GM19238 (cell line): Measurements from ENCODE around the gene CRIP1.

Source experiments
- DNase-seq: peaks from one replicate; pipeline ENCODE4 v3.0.0; 2011; ENCODE audit warnings: low spot score; ENCODE audit not compliant: insufficient read length

CRIP1 gene

DNA sequence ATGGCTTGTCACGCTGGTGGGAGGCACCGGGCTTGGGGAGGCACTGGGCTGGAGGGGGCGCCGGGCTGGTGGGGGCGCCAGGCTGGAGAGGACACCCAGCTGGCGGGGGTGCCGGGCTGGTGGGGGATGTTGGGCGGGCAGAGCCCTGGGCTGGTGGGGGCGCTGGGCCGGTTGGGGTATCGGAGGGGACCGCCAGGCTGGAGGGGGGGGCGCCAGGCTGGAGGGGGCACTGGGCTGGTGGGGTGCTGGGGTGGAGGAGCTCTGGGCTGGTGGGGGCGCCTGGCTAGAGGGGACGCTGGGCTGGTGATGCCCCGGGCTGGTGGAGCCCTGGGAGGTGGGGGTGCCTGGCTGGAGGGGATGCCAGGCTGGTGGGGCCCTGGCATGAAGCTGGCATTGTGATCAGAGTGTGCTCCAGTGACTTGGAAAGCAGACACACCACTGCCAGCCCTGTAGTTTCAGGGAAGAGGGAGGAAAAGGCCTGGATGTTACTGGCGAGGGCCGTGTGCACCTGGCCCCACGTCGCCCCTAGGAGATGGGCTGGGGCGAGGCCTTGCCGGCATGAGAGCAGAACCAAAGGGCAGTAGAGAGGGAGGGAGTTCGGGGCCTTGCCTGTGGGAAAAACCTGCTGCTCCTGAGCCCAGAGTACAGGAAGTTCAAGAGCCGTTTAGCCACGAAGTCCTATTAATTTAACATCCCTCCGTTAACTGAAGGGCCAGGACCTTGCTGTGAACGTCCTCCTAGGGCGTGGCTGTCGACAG is 17.4 kb downstream of the CRIP1 start:
- DNase-seq: no peak

DNA sequence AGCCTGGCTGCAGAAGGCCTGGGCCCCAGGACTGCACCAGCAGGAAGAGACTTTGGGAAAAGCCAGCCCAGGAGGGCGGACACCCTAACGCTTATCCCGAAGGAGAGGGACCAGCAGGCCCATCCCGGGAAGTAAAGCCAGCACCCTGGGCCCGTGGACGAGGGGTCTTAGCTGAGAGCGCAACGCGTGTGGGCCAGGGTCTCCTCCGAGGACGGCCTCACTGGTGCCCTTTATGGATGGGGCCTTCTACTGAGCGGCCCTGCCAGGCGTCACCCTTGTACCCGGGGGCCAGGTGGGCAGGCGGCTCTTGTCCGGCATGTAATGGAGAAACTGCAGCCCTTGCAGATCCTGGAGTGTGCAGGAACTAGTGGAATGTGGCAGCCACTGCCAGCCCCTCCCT is 18.4 kb downstream of the CRIP1 start:
- no peak for DNase-seq

DNA sequence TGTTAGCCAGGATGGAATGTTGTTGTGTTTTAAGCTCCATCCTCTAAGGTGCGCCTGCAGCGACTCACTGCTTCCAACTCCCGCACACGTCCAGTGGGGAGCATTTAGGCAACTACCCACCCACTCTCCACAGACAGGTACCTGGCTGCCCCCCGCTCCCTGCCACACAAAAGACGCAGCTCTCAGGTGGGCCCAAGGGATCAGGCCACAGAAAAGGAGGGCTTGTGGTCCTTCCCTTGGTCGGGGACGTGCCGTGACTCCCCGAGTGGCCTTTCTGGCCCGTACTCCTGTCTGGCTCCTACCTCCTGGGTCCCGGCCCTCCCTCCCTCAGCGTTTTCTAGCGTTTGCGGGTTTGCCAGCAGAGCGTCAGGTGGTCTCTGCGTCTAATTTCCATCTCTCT is 20.6 kb downstream of the CRIP1 start:
- no peak for DNase-seq

DNA sequence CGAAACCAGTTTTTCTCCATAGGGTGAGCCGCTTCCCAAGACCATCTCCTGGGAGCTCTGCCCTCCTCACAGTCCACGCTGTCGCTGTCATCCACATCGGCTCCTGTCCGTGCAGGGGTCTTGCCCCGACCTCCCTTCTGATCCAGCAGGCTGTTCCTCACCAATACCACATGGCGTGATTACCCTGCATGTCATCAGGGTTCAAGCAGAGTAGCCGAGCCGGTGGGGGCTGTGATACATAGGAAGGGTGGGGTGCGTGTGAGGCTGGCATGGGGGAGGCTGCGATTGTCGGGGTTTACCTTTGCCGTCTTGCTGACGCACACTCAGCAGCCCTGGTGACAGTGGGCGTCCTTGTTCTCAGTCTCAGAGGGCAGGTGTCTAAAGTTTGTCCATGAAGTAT is 21.4 kb downstream of the CRIP1 start:
- DNase-seq: no peak

DNA sequence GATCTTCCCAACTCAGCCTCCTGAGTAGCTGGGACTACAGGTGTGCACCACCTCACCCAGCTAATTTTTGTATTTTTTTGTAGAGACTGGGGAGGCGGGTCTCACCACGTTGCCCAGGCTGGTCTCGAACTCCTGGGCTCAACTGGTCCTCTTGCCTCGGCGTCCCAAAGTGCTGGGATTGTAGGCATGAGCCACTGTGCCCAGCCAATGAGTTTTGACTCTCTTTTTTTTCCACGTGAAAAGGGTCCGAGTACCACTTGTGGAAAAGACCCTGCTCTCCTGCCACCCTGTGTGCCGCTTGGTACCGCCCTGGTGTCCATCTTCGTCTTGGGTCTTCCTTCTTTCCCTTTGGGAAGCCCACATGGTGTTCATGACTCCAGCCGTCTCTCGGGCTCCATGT is 21.9 kb downstream of the CRIP1 start:
- DNase-seq: no peak

DNA sequence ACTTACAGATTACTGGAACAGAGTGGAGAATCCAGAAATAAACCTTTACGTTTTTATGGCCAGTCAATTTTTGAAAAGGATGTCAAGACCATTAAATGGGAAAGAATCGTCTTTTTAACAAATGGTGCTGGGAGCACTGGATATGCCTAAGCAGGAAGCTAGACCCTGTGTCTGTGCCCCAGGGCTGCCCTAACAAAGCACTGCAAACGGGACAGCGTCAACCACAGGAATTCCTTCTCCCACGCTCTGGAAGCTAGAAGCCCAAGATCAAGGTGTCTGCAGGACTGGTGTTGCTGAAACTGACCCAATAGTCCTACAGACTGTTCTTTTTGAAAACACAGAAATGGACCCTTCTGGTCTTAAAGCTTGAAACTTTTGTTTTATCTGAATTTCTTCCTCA is 30.4 kb downstream of the CRIP1 start:
- DNase-seq: no peak

DNA sequence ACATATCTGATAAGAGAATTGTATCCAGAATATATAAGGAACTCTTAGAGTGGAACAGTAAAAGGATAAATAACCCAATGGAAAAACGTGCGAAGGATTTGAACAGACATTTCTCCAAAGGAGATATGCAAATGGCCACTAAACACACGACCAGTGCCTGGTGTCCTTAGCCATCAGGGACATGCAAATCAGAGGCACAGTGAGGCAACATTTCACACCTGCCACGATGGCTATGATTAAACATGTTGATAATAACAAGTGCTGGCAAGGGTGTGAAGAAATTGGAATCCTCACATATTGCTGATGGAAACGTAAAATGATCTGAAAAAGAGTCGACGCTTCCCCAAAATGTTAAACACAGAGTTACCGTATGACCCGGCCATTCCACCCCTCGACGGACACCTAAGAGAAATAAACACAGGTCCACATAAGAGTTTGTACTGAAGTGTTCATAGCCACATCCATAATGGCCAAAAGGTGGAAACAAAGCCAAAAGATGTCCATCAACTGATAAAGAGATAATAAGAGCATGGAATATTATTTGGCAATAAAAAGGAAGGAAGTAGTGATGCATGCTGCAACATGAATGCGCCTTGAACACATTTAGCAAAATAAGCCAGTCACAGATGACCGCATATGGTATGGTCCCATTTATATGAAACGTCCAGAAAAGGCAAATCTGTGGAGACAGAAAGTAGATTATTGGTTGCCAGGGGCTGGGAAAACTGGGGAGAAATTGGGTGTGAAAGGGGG is 33.4 kb downstream of the CRIP1 start:
- DNase-seq: no peak

DNA sequence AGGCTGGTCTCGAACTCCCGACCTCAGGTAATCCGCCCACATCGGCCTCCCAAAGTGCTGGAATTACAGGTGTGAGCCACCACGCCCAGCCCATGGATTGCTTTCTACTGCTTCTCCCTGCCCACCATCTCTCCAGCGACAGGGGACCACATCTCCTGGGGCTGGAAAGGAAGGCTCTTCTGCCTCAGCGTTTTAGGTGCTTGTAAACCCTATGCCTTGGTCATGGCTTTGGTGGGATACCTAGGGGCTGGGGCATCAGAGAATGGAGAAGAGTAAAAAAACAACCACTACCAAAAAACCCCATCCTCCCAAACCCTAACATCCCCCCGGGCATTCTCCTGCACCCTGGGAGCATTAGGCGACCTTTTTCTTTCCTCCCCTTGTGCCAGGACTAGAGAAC is 38.6 kb downstream of the CRIP1 start:
- no peak for DNase-seq

DNA sequence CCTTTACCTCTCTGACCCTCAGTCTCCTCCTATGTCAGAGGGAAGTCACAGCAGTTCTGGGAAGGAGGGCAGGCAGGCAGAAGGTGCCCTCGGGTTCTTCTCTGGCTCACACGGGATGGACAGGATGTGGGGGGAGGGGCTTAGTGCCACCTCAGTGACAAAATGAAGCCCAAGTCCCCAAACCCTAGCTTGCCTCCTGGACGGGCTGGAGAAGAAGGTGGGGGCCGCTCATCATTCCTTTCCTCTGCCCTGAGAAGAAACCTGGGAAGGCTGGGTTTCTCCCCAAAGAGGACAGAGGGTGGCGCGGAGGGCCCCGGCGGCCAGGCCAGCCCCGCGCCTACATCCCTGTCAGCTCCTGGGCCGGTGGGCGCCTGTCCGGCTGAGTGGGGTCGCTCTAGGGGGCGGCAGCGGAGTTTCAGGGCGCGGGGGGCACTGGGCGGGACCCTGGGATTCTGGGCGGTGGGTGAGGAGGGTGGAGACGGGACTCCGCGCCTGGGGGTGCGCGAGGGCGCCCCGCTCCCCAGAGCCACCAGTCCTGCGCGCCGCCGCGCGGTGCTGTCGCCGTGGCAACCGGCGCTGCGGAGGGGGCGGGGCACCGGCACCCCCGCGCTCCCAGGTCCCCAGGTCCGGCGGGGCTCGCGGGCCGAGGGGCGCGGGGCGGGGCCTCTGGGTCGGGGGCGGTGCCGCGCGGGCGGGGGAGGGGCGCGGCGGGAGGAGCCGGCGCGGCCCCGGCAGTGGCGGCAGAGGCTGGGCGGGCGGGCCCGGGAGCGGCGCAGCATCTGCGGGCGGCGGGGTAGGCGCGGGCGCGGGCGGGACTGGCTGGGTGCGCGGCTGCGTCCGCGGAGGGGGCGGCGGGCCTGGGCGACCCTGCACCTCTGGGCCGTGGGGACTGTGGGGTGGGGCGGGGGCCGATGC is 39.4 kb downstream of the CRIP1 start, which contains the start of gene TMEM121:
TMEM121 (plus strand) TSS at position 723 of the 915 bp plus-strand sequence. CDS start 2,252 bp downstream, outside the sequence.
- DNase-seq: no peak

DNA sequence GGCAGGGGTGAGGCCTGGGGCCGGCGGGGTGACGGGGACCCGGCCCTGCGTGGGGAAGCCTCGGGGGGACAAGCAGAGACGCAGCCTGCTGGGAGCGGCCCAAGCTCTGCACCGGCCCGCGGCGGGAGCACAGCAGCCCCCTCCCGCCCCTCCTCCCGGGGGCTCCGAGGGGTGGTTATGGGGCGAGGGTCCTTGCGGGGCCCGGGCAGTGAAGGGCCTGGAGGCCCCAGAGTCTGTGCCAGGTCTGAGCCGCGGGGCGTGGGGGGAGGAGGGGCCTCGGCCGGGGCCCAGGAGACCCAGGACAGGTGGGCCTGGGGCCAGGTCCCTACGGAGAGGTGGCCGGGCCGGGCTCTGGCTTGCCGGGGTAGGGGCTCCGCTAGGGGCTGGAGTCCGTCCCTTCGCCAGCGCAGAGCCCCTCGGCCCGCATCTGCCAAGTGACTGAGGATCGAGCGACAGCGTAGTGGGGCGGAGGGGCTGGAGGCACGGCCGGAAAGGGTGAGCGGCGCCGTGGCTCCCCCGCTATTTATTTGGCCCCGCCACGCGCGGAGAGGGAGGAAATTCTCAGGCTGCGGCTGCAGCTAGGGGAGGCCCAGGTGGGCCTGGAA is 40.2 kb downstream of the CRIP1 start:
- DNase-seq: no peak

DNA sequence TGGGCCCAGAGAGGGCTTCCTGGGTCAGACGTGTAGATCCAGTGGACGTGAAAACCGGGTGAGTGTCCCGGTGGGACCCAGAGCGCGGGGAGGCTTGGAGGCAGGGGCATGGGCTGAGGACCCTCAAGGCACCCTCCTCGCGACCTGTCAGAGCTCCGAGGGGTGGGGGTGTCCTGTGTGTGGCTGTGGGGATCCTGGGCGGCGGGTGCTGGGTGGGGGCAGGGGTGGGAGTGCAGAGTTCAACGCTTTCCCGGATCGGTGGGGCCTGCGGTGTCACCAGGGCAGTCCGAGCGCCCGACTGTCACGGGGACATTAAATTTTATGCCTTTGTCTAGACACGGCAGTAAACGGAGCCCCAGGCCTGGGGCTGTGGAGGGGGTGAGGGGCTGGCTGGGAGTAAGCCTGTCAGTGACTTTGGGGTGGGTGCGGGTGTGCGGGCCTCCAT is 40.7 kb downstream of the CRIP1 start:
- DNase-seq: no peak

DNA sequence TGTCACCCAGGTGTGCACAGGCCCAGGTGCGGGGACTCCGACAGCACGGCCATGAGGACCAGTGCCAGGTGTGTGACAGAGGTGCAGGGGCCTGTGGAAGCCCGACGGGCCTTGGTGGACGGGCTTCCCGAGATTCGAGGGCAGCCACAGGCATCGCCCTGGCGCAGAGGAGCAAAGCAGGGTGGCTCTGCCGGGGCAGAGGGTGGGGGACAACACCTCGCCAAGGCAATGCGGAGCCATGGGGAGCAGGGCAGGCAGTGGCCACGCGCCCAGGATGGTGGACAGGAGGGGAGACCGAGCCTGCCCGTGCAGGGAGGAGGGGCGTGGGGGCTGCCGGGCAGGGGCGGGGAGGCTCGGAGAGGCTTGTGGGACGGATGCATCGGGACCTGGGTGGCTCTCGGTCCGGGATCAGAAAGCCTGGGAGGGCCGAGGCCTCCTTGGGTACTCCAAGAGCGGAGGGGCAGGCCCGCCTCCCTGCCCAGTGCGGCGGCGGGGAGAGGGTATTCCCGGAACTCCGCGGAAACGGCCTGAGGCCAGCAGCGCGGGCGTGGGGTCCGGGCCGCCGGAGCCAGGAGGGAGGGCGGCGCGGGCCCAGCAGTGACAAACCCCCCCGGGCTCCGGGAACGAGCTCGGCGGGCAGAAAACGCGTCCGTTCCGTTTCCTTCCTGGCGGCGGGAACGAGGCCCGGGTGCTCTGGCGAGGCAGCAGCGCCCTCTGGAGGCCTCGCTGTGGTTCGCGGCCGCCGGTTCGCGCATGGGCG is 41.3 kb downstream of the CRIP1 start:
- peak; percentile 94 for DNase-seq

DNA sequence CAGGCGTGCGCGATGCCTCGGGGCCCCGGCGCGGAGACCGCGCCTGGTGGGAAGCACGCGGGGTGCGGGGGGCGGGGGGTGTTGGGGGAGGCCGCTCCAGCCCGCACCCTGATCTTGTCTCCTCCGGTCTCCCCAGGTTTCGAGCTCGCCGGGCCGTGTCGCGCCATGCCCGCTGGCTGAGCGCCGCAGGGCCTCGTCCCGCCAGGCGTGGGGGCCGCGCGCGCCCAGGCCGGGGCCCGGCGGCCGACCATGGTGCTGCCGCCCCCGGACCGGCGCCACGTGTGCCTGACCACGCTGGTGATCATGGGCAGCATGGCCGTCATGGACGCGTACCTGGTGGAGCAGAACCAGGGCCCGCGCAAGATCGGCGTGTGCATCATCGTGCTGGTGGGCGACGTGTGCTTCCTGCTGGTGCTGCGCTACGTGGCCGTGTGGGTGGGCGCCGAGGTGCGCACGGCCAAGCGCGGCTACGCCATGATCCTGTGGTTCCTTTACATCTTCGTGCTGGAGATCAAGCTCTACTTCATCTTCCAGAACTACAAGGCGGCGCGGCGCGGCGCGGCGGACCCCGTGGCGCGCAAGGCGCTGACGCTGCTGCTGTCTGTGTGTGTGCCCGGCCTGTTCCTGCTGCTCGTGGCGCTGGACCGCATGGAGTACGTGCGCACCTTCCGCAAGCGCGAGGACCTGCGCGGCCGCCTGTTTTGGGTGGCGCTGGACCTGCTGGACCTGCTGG is 42.1 kb downstream of the CRIP1 start:
- DNase-seq: no peak

DNA sequence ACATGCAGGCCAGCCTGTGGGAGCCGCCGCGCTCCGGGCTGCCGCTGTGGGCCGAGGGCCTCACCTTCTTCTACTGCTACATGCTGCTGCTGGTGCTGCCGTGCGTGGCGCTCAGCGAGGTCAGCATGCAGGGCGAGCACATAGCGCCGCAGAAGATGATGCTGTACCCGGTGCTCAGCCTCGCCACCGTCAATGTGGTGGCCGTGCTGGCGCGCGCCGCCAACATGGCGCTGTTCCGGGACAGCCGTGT is 42.6 kb downstream of the CRIP1 start:
- no peak for DNase-seq

DNA sequence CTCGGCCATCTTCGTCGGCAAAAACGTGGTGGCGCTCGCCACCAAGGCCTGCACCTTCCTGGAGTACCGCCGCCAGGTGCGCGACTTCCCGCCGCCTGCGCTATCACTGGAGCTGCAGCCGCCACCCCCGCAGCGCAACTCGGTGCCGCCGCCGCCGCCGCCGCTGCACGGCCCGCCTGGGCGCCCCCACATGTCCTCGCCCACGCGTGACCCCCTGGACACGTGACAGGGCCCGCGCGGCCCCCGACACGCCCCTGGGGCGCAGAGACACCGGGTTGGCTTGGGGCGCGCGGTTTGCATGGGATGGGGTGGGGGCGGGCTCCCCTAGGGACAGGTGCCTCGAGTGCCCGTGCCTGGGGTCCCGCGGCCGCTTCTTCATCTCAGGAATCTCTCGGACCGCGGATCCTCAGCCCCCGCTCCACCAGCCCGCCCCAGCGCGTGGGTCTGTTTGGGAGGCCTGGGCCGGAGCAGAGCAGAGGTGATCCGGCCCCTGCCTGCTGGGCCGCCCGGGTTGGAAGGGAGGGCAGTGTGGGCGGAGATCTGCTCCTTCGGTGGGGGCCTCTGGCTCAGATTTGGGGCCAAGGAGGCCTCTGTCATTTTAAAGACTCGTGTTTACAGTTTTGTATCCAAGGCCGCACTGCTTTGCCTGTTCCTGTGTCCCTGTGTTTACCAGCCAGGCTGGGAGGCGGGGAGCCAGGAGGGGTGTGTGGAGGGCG is 43.0 kb downstream of the CRIP1 start:
- no peak for DNase-seq

DNA sequence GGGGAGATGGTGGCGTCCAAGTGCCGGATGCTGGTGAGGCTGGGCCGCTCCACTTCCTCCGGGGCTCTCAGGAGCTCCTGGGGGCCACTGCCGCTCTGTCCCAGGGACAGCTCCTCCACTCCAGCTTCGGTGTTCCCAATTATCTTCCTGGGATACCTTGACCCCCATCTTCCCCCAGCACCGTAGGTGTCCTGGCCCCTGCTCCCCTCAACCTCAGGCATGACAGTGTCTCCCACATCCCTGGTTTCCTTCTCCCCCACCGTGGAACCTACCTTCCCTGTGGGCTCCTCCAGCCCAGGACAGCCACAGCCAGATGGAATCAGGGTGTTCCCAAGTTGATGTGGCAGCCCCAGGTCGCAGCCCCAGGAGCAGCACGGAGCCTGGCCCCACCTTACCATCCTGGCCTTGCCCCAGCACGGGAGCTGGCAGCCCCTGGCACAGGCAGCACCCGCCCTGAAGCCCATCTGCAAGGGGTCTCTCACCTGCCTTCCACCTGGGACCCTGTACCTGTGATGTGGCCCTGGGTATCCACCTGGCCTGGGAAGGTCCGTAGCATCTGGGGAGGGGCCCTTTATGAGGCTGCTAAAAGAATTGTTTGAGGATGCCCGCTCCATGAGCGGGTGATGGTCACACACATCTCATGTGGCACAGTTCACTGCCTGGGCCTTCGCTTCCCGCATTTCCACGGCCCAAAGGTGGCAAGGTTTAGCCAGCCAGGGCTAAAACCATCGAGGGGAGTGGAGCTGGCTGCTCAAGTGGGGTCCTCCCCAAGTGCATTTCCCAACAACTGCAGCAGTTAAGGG is 43.8 kb downstream of the CRIP1 start:
- DNase-seq: no peak

DNA sequence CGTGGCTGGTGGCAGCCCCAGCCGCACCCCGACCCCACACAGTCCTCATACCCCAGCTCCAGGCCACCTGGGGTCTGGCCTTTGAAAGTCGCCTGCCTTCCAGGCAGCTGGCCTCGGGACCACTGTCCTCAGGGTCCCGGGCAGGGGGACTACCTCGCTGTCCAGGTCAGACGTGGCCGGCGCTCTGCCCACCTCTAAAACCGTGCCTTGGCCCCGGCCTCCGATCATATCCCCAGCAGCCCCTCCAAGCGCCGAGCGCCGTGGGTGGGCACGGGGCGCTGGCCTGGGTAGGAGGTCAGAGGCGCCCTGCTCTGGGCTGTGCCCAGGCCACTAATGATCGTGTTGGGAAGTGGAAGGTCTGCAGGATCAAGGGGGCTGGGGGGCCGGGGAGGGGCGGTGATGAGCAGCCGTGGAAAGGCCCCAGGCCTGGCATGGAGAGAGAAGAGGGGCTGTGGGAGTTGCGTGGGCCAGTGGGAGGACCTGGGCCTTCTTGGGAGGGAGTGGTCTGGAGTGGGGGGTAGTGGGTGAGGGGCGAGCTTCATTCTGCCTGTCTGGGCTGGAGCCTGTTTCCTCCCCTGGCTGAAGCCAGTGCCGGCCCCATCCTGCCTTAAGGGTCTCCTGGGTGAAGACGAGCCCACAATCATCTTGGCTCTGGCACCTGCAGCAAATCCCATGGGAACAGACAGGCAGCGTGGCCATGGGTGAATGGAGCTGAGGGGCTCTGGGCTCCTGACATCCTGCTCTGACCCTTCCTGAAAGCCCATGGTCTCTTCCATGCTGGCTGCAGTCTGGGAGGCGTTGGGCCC is 44.6 kb downstream of the CRIP1 start:
- DNase-seq: no peak
